ENCODE results near the gene ZFP92. TPM values are rescaled to one million over a fixed set of nuclear protein-coding genes. Genes with fewer than 3 reads are reported as not detected.

Gene ZFP92
- total RNA-seq, 4 donors from 2014 or later: 0.26 to 2.4 (median 0.88) TPM

- DNase-seq: no peak
- no peaks in the 10 kb centered on the region for H3K9me3 ChIP-seq
- H3K36me3 ChIP-seq: no peaks in the 10 kb centered on the region
- no peaks in the 10 kb centered on the region for H3K27me3 ChIP-seq
- no peak for TF ChIP-seq POLR2A (IDR thresholded peaks at IDR 0.05)
- H3K4me3 ChIP-seq: no peak overlapping the region
- no peak overlapping the region for H3K27ac ChIP-seq
- H3K4me1 ChIP-seq: no peaks in the 10 kb centered on the region
- intact Hi-C loops (cut with DNase I; ENCODE audit: low total_unique reads): no loop called here
Observed at GRCh38 chrX:153375571-153375970, 35.7 kb upstream of the ZFP92 start.

- Histone ChIP-seq H3K36me3 (no peaks in the 10 kb centered on the region), H3K9me3 (no peaks in the 10 kb centered on the region), H3K27ac (no peak overlapping the region), H3K27me3 (no peaks in the 10 kb centered on the region), H3K4me1 (no peaks in the 10 kb centered on the region), H3K4me3 (no peak overlapping the region)
- no peak for DNase-seq
- TF ChIP-seq POLR2A (IDR thresholded peaks at IDR 0.05) (no peak), CTCF (IDR thresholded peaks at IDR 0.05) (no peak)
- intact Hi-C loops (cut with DNase I; ENCODE audit: low total_unique reads): no loop called here
Observed at GRCh38 chrX:153377727-153378126, 33.5 kb upstream of the ZFP92 start.

GRCh38 chrX:153378607-153379006, 32.7 kb upstream of the ZFP92 start:
- H3K27ac ChIP-seq: no peak overlapping the region
- DNase-seq: no peak
- TF ChIP-seq CTCF (IDR thresholded peaks at IDR 0.05) (no peak), POLR2A (IDR thresholded peaks at IDR 0.05) (no peak)
- H3K4me1 ChIP-seq: no peaks in the 10 kb centered on the region
- H3K36me3 ChIP-seq: no peaks in the 10 kb centered on the region
- no peak overlapping the region for H3K4me3 ChIP-seq
- intact Hi-C loops (cut with DNase I; ENCODE audit: low total_unique reads): no loop called here
- H3K9me3 ChIP-seq: no peaks in the 10 kb centered on the region
- H3K27me3 ChIP-seq: no peaks in the 10 kb centered on the region

GRCh38 chrX:153379508-153379907, 31.8 kb upstream of the ZFP92 start:
- no peak overlapping the region for H3K4me3 ChIP-seq
- TF ChIP-seq CTCF (IDR thresholded peaks at IDR 0.05): no peak
- no peak for TF ChIP-seq POLR2A (IDR thresholded peaks at IDR 0.05)
- no peak for DNase-seq
- no peaks in the 10 kb centered on the region for H3K4me1 ChIP-seq
- H3K27ac ChIP-seq: no peak overlapping the region
- H3K36me3 ChIP-seq: no peaks in the 10 kb centered on the region
- intact Hi-C loops (cut with DNase I; ENCODE audit: low total_unique reads): no loop called here
- H3K27me3 ChIP-seq: no peaks in the 10 kb centered on the region
- no peaks in the 10 kb centered on the region for H3K9me3 ChIP-seq

- no peak for DNase-seq
- TF ChIP-seq CTCF (IDR thresholded peaks at IDR 0.05) (no peak), POLR2A (IDR thresholded peaks at IDR 0.05) (no peak)
- Histone ChIP-seq H3K4me1 (no peaks in the 10 kb centered on the region), H3K9me3 (no peaks in the 10 kb centered on the region), H3K27ac (no peak overlapping the region), H3K27me3 (no peaks in the 10 kb centered on the region), H3K4me3 (no peak overlapping the region), H3K36me3 (no peaks in the 10 kb centered on the region)
- intact Hi-C loops (cut with DNase I; ENCODE audit: low total_unique reads): no loop called here
Observed at GRCh38 chrX:153379971-153380581, 31.2 kb upstream of the ZFP92 start.

GRCh38 chrX:153380691-153381090, 30.6 kb upstream of the ZFP92 start:
- H3K4me3 ChIP-seq: no peak overlapping the region
- no peak for TF ChIP-seq CTCF (IDR thresholded peaks at IDR 0.05)
- no peak for TF ChIP-seq POLR2A (IDR thresholded peaks at IDR 0.05)
- no peaks in the 10 kb centered on the region for H3K36me3 ChIP-seq
- no peaks in the 10 kb centered on the region for H3K9me3 ChIP-seq
- no peak for DNase-seq
- H3K27ac ChIP-seq: no peak overlapping the region
- intact Hi-C loops (cut with DNase I; ENCODE audit: low total_unique reads): no loop called here
- no peaks in the 10 kb centered on the region for H3K4me1 ChIP-seq
- H3K27me3 ChIP-seq: no peaks in the 10 kb centered on the region
